Activated CD4-positive, CD25-positive, alpha-beta regulatory T cell treated with anti-CD3 and anti-CD28 coated beads, Interleukin-2, amount 50 U/mL, for 16 hours (primary cell): ENCODE measurements around the gene OR1D5.
"Not testable (repeated sequence)": the region's sequence is repeated elsewhere in the genome, so short reads cannot be mapped to it uniquely, and the experiment has no call there.

Experiments
- DNase-seq: peaks from one replicate; pipeline ENCODE4 v3.0.0-alpha.2; 2020; ENCODE audit warnings: low read depth, low spot score

Gene OR1D5

GRCh38 chr17:3032258-3033247 is 30.9 kb downstream of the OR1D5 start:
- no peak for DNase-seq

GRCh38 chr17:3030852-3031470 is 32.4 kb downstream of the OR1D5 start:
- DNase-seq = not testable (repeated sequence)

GRCh38 chr17:3030096-3030495 is 33.3 kb downstream of the OR1D5 start:
- no peak for DNase-seq

- DNase-seq = no peak
Observed at GRCh38 chr17:3029213-3029913, 34.0 kb downstream of the OR1D5 start.

- DNase-seq = no peak
Observed at GRCh38 chr17:3027786-3028532, 35.4 kb downstream of the OR1D5 start.

GRCh38 chr17:3026856-3027751 is 36.3 kb downstream of the OR1D5 start:
- DNase-seq = no peak

GRCh38 chr17:3026125-3026855 is 37.1 kb downstream of the OR1D5 start:
- DNase-seq = no peak

GRCh38 chr17:3025421-3026124 is 37.8 kb downstream of the OR1D5 start:
- DNase-seq = no peak

- no peak for DNase-seq
Observed at GRCh38 chr17:3024346-3024745, 39.1 kb downstream of the OR1D5 start.

GRCh38 chr17:3022197-3022596 is 41.2 kb downstream of the OR1D5 start:
- no peak for DNase-seq

GRCh38 chr17:3020381-3020780 is 43.0 kb downstream of the OR1D5 start:
- DNase-seq = no peak

GRCh38 chr17:3019761-3020160 is 43.6 kb downstream of the OR1D5 start:
- DNase-seq = no peak

- no peak for DNase-seq
Observed at GRCh38 chr17:3017936-3018335, 45.5 kb downstream of the OR1D5 start.

GRCh38 chr17:3015890-3016289 is 47.5 kb downstream of the OR1D5 start:
- no peak for DNase-seq

- peak; percentile 20 for DNase-seq
Observed at GRCh38 chr17:3012926-3013581, 50.4 kb downstream of the OR1D5 start.
